ENCODE results near the gene AP3B1.
A peak's percentile ranks its signal among the peaks of the same experiment; 100 is the strongest.
"Not testable (repeated sequence)": the region's sequence is repeated elsewhere in the genome, so short reads cannot be mapped to it uniquely, and the experiment has no call there.

Gene AP3B1

DNA sequence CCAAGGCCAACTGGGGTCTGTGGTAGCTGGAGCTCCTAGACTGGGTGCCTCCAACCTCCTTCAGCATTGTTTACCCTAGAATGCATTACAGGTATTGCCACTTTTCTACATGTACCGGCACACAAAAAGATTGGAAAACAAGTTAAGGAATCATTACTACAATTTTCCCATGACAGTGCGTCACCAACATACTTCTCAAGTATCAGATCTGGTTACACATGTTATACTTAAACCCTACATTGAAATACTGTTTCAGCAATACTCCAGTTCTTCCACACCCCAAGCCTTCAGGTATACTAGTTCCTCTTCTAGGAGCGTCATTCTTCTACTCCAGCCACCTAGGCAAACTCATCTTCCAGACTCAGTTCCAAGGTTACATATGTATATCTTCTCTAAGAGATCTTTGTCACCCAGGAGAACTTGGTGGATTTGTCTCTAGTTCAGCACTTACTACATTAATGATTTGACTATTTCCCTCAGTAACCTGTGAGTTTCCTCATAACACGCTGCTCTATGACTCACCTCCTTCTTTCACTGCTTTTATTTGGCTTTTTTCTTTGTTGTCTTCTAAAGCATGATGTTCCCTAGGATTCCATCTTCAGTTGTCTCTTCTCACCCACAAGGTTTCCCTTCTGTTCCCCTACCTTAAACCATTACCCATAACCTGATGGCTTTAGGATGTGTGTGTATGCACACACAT, 217.0 kb downstream of the AP3B1 start:
- Histone ChIP-seq H3K9me3 (ENCODE audit: insufficient read depth, low read depth, low read length) (no peaks in the 10 kb centered on the region), H3K4me3 (ENCODE audit: low read depth, low read length) (no peak overlapping the region), H4K8ac (ENCODE audit: low read depth, low read length) (no peak overlapping the region), H3K4ac (ENCODE audit: low read depth, low read length) (no peak overlapping the region), H2BK12ac (ENCODE audit: low read length) (no peak overlapping the region), H2AK5ac (ENCODE audit: low read length) (no peak overlapping the region), H3K79me1 (ENCODE audit: low read length) (no peaks in the 10 kb centered on the region), H4K12ac (ENCODE audit: low read depth, low read length) (no peak overlapping the region), H3K36me3 (ENCODE audit: control insufficient read depth in 1 of 2, insufficient read depth in 2 of 2, low read length in 2 of 2) (no peaks in the 10 kb centered on the region), H3K27me3 (ENCODE audit: insufficient read depth, low read length) (no peaks in the 10 kb centered on the region), H2AFZ (ENCODE audit: insufficient read depth, low read length, poor library complexity) (no peak overlapping the region), H3K4me1 (ENCODE audit: control insufficient read depth in 1 of 2, insufficient read depth in 2 of 2, low read length in 2 of 2) (no peaks in the 10 kb centered on the region), H2BK120ac (ENCODE audit: insufficient read depth, low read length, poor library complexity) (no peak overlapping the region), H3K14ac (ENCODE audit: low read length) (no peak overlapping the region), H3K18ac (ENCODE audit: low read length) (no peak overlapping the region), H3K27ac (ENCODE audit: low read depth, low read length) (no peak overlapping the region), H3K79me2 (ENCODE audit: control insufficient read depth, insufficient read depth, low read length, poor library complexity) (no peaks in the 10 kb centered on the region), H4K91ac (ENCODE audit: low read depth, low read length) (no peak overlapping the region), H3K4me2 (ENCODE audit: low read length) (no peak overlapping the region), H3K23ac (ENCODE audit: low read length) (no peak overlapping the region), H3K9ac (ENCODE audit: low read length) (no peak overlapping the region), H2BK5ac (ENCODE audit: low read depth, low read length, poor library complexity) (no peak overlapping the region)
- no CpG with 5 or more reads among the region's 4 CpGs for WGBS (ENCODE audit: extremely low coverage, insufficient coverage, insufficient read length)
- peak in 1 of 2 donors; percentile 59 for DNase-seq

DNA sequence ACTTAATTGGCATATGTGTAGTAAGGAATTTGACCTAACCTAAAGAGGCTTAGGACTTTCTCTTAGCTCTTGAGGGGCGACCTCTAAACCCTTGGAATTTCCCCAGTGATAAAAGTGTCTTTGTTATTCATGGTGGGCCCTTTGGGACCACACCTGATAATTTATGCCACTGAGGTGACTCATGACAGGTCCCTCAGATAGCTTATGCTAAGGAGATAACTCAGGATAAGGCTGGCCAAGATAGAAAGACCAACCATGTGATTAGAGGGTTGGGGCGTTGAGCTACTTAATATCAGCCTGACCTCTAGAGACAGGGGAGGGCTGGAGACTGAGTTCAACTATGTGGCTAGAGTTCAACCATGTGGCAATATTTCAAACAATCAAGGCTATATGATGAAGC, 218.1 kb downstream of the AP3B1 start:
- Histone ChIP-seq H3K79me1 (ENCODE audit: low read length) (no peaks in the 10 kb centered on the region), H2BK12ac (ENCODE audit: low read length) (no peak overlapping the region), H3K4me1 (ENCODE audit: control insufficient read depth in 1 of 2, insufficient read depth in 2 of 2, low read length in 2 of 2) (no peaks in the 10 kb centered on the region), H3K79me2 (ENCODE audit: control insufficient read depth, insufficient read depth, low read length, poor library complexity) (no peaks in the 10 kb centered on the region), H3K27ac (ENCODE audit: low read depth, low read length) (no peak overlapping the region), H3K9me3 (ENCODE audit: insufficient read depth, low read depth, low read length) (no peaks in the 10 kb centered on the region), H3K18ac (ENCODE audit: low read length) (no peak overlapping the region), H4K12ac (ENCODE audit: low read depth, low read length) (no peak overlapping the region), H3K23ac (ENCODE audit: low read length) (no peak overlapping the region), H4K91ac (ENCODE audit: low read depth, low read length) (no peak overlapping the region), H3K4me2 (ENCODE audit: low read length) (no peak overlapping the region), H2BK120ac (ENCODE audit: insufficient read depth, low read length, poor library complexity) (no peak overlapping the region), H3K36me3 (ENCODE audit: control insufficient read depth in 1 of 2, insufficient read depth in 2 of 2, low read length in 2 of 2) (no peaks in the 10 kb centered on the region), H4K8ac (ENCODE audit: low read depth, low read length) (no peak overlapping the region), H2AFZ (ENCODE audit: insufficient read depth, low read length, poor library complexity) (no peak overlapping the region), H3K4me3 (ENCODE audit: low read depth, low read length) (no peak overlapping the region), H3K27me3 (ENCODE audit: insufficient read depth, low read length) (no peaks in the 10 kb centered on the region), H3K14ac (ENCODE audit: low read length) (no peak overlapping the region), H2AK5ac (ENCODE audit: low read length) (no peak overlapping the region), H2BK5ac (ENCODE audit: low read depth, low read length, poor library complexity) (no peak overlapping the region), H3K4ac (ENCODE audit: low read depth, low read length) (no peak overlapping the region), H3K9ac (ENCODE audit: low read length) (no peak overlapping the region)
- WGBS (ENCODE audit: extremely low coverage, insufficient coverage, insufficient read length): no CpG with 5 or more reads among the region's 2 CpGs
- no peak for DNase-seq

DNA sequence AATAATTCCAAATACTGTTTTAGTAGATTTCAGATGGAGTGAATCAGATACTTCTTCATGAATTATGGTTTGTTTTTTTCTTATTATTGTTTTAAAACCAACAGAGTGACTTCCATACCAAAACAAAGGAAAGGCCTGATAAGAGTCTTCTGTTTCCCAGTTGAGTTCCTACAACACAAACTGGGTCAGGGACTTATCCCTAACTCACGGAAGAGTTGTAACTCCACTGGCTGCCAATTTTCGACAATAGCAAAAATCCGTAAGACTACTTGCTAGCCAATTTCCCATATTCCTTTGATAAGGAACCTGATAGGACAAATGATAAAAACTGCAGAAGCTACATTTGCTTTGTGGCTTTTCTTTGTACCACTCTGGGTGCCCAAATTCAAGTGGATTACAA, 219.2 kb downstream of the AP3B1 start:
- Histone ChIP-seq H3K4me2 (ENCODE audit: low read length) (no peak overlapping the region), H3K14ac (ENCODE audit: low read length) (no peak overlapping the region), H3K27ac (ENCODE audit: low read depth, low read length) (no peak overlapping the region), H3K36me3 (ENCODE audit: control insufficient read depth in 1 of 2, insufficient read depth in 2 of 2, low read length in 2 of 2) (no peaks in the 10 kb centered on the region), H3K4me3 (ENCODE audit: low read depth, low read length) (no peak overlapping the region), H2BK5ac (ENCODE audit: low read depth, low read length, poor library complexity) (no peak overlapping the region), H3K4me1 (ENCODE audit: control insufficient read depth in 1 of 2, insufficient read depth in 2 of 2, low read length in 2 of 2) (no peaks in the 10 kb centered on the region), H4K12ac (ENCODE audit: low read depth, low read length) (no peak overlapping the region), H3K9ac (ENCODE audit: low read length) (no peak overlapping the region), H2BK12ac (ENCODE audit: low read length) (no peak overlapping the region), H3K27me3 (ENCODE audit: insufficient read depth, low read length) (no peaks in the 10 kb centered on the region), H2AK5ac (ENCODE audit: low read length) (no peak overlapping the region), H3K18ac (ENCODE audit: low read length) (no peak overlapping the region), H3K9me3 (ENCODE audit: insufficient read depth, low read depth, low read length) (no peaks in the 10 kb centered on the region), H3K79me1 (ENCODE audit: low read length) (no peaks in the 10 kb centered on the region), H2BK120ac (ENCODE audit: insufficient read depth, low read length, poor library complexity) (no peak overlapping the region), H3K23ac (ENCODE audit: low read length) (no peak overlapping the region), H2AFZ (ENCODE audit: insufficient read depth, low read length, poor library complexity) (no peak overlapping the region), H3K4ac (ENCODE audit: low read depth, low read length) (no peak overlapping the region), H3K79me2 (ENCODE audit: control insufficient read depth, insufficient read depth, low read length, poor library complexity) (no peaks in the 10 kb centered on the region), H4K91ac (ENCODE audit: low read depth, low read length) (no peak overlapping the region), H4K8ac (ENCODE audit: low read depth, low read length) (no peak overlapping the region)
- WGBS (ENCODE audit: extremely low coverage, insufficient coverage, insufficient read length): no CpG with 5 or more reads among the region's 3 CpGs
- DNase-seq: no peak

DNA sequence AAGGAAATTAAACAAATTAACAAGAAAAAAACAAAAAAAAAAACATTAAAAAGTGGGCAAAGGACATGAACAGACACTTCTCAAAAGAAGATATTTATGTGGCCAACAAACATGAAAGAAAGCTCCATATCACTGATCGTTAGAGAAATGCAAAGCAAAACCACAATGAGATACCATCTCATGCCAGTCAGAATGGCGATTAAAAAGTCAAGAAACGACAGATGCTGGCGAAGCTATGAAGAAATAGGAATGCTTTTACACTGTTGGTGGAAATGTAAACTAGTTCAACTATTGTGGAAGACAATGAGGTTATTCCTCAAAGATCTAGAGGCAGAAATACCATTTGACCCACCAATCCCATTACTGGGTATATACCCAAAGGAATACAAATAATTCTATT, 223.8 kb downstream of the AP3B1 start:
- H3K4ac ChIP-seq (ENCODE audit: low read depth, low read length); H3K4me3 ChIP-seq (ENCODE audit: low read depth, low read length); H2BK120ac ChIP-seq (ENCODE audit: insufficient read depth, low read length, poor library complexity); H3K4me1 ChIP-seq (ENCODE audit: control insufficient read depth in 1 of 2, insufficient read depth in 2 of 2, low read length in 2 of 2); H4K12ac ChIP-seq (ENCODE audit: low read depth, low read length); H3K23ac ChIP-seq (ENCODE audit: low read length); H4K91ac ChIP-seq (ENCODE audit: low read depth, low read length); H3K9ac ChIP-seq (ENCODE audit: low read length); H3K79me1 ChIP-seq (ENCODE audit: low read length); H3K27ac ChIP-seq (ENCODE audit: low read depth, low read length); H2AK5ac ChIP-seq (ENCODE audit: low read length); H3K9me3 ChIP-seq (ENCODE audit: insufficient read depth, low read depth, low read length); H3K79me2 ChIP-seq (ENCODE audit: control insufficient read depth, insufficient read depth, low read length, poor library complexity); H4K8ac ChIP-seq (ENCODE audit: low read depth, low read length); H2BK5ac ChIP-seq (ENCODE audit: low read depth, low read length, poor library complexity); H3K36me3 ChIP-seq (ENCODE audit: control insufficient read depth in 1 of 2, insufficient read depth in 2 of 2, low read length in 2 of 2); H3K14ac ChIP-seq (ENCODE audit: low read length); H2AFZ ChIP-seq (ENCODE audit: insufficient read depth, low read length, poor library complexity); H2BK12ac ChIP-seq (ENCODE audit: low read length); H3K4me2 ChIP-seq (ENCODE audit: low read length); H3K27me3 ChIP-seq (ENCODE audit: insufficient read depth, low read length); H3K18ac ChIP-seq (ENCODE audit: low read length): not testable (repeated sequence)
- DNase-seq: peak in 1 of 2 donors; percentile 54
- no CpG with 5 or more reads among the region's 4 CpGs for WGBS (ENCODE audit: extremely low coverage, insufficient coverage, insufficient read length)
